ENCODE results near the gene SLC35C1.

Gene SLC35C1

DNA sequence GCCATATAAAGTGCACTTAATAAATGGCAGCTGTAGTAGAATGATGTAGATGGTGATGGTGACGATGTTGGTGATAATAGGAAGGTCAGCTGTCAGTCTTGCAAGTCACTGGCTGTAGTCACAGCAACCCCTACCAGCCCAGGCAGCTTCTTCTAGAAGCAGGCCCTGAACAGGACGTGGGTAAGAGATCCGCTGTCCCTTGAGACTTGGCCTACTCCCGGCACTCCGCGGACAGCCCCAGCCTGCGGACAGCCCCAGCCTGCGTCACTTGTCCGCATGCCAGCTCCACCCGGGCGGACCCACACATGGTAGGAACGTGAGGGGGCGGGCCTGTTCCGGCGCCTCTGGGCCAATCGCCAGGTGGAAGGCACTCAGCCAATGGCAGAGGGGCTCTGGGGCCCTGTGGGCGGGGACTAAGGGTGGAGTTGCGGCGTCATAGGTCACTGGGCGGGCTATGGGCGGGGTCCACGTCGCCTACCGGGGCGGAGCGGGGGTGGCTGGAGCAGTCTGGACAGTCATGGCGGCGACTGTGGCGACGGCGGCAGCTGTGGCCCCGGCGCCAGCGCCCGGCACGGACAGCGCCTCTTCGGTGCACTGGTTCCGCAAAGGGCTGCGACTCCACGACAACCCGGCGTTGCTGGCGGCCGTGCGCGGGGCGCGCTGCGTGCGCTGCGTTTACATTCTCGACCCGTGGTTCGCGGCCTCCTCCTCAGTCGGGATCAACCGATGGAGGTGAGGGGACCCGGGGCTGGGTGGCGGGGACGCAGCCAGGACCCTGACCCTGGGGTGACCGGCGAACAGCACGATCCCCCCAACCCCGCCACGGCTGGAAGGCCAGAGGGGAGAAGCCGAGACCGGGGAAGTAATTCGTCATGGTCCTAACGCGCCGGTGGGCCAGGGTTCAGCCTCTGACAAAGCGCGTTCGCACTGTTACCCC, 42.3 kb downstream of the SLC35C1 start, which contains the start of gene CRY2:
CRY2 (plus strand) TSS at position 502 of the 937 bp plus-strand sequence; CDS start at position 518, 16 bp downstream.
- DNase-seq: peak; percentile 99

DNA sequence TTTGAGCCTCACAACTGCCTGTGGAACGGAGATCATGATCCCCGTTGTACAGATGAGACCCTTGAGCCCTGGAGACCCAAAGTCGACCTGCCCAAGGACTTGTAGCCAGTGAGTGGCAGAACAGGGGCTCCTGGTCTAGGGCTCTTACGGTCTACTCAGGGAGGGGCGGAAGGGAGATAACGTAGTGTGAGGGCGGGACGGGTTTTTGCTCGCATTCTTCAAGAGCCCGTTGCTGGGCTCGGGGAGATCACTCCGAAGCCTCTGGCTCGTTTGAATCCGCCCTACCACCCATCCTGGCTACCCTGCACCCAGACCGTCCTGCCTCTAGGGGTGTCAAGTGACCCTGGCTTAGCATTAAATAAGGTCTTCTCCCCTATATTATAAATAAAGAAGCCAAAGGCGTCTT, 43.0 kb downstream of the SLC35C1 start:
- no peak for DNase-seq

DNA sequence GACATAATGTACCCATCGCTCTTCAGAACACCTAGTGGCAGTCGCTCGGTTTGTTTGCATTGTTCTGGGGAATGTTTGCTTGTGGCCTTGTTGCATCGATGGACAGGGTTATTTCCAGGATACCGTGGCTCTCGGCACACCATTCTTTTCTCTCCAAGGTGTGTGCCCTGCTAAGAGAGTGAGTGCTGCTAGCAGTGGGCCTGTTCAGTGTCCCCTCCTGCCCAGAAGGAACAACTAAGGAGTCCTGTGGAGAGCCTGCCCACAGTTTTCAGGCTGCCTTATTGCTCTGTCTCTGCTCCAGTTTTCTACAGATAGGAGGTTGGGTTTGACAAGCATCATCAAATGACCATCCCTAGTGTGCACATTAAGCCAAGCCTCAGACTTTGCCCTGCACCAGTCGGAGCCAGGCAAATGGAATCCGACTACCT, 43.7 kb downstream of the SLC35C1 start:
- DNase-seq: no peak

DNA sequence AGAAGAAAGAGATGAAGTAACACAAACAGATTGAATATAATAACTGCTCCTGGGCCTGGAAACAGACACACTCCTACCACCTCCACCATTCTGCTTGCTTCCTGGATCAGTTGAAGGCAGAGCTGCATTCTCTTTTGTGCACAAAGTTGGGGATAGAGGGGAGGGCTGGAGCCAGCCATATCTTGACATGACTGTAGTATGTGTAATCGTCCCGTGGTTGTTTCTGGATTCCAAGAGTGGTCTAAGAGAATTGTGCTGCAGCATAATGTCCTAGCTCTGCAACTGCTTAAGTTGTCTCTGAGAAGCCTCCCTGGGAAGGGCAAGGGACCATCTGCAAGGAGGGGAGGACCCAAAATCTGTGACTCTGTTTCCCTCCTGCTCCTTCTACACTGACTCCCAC, 45.5 kb downstream of the SLC35C1 start:
- no peak for DNase-seq

DNA sequence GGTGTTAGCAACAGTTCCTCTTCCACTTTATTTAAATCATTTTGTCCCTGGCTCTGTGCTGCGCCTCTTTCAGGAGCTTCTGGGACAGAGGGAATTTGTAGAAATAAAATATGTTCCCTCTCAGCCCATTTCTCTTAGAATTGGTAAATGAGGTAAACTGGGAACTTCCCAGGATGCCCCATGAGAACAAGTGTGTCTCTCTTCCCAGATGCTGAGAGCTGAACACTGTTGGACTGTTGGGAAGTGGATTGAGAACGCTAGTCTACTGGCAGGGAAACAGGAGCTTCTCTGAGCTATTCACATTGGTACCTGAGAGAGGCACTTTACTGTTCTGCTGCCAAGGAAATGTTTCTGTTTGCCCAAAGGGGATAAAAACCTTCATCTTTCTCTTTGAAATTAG, 46.3 kb downstream of the SLC35C1 start:
- DNase-seq: no peak

DNA sequence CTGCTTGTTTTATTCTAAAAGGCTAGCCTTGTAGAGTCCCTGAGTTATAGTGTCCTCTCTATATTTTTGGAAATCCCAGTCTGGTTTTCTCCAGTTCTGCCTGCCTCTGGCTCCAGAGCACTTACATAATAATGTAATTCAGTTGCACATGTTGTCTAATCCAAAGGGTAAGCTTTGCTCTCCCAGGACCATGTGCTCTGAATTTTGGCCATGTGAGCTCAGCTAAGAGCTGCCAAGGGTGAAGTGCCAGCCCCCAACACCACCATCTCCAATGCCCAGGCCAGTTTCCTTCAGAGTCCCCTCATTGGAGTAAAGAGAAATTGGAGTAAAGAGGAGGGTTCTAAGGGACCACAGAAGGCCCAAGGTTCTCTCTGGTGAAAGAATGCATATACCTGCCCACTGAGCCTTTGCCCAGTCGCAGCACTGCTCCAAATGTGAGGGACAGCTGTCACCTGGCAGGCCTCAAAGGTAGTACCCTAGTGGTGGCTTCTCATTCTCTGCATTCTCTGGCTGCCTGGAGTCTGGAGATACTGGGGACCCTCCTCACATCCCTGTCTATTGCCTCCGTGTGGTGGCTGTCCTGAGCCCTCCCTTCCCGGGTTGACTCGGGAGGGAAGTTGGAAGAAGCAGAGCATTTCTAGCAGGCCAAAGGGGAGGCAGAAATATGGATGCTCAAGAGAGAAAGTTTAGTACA, 47.2 kb downstream of the SLC35C1 start:
- no peak for DNase-seq

DNA sequence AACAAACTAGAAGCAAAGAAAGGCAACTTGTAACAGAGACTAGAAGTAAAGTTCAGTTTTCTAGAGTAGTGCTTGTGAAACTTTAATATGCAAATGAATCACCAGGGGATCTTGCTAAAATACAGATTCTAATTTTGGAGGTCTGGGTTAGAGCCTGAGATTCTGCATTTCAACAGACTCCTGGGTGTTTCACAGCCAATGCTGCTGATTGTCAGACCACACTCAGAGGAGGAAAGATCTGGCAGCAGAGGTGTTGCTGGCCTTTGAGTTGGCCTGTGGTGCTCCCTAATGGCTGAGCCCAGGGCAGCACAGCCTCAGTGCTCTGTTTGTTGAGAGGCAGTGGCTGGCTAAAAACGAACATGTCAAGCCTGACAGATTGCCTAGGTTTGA, 47.8 kb downstream of the SLC35C1 start:
- DNase-seq: no peak

DNA sequence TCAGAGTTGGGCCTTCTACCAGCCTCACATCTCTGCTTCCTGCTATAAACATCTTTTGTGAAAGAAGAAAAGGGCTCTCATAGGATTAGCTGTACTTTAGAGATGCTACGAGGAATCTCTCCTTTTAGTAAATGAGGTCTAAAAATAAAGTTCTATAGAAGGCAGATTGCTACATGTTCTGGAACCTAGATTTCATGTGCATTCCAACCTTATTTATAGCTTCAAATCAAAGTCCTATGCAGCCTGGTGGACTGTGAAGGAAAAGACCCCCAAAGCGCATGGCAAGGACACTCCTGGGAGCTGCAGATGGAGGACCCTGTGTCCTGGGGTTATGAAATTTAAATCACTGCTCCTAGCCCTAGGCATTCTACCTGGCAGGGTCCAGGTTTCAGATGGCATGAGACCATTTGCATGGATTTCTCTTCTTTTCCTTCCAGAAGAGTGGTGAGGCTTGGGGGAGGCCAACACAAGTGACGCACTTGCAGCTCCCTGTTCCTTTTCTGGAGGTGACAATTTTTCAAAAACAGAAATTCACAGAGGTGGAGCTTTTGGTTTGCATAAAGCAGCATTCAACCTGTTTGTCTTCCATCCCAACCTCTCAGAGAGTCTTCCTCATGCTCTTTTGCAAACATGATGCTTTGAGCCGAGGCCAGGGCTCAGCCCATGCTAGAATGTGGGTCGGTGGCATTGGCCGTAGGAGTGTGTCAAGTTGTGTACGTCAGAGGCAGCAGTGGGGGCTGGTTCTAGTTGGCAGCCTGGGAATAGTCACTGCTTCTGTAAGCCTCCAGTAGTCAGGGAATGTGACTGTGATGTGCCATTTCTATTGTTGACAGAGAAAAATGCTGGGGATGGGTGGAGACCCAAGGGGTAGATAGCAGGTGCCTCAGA, 48.6 kb downstream of the SLC35C1 start:
- DNase-seq: no peak

DNA sequence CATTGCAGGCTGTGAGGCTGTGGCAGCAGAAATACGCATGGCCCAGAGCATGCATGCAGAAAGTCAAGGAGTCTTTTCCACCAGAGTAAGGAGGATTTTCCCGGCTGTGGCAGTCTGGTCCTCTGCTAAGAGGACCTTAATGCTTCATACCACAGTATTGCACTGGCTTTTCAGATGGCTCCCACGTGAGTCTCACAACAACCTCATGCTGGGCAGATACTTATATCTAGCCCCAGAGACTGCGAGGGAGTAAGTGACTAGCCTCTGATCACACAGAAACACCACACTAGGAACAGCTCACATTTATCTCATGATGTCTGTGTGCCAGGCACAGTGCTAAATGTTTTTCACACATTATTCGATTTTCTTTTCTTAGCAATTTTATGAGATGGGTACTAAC, 50.4 kb downstream of the SLC35C1 start:
- DNase-seq: no peak

DNA sequence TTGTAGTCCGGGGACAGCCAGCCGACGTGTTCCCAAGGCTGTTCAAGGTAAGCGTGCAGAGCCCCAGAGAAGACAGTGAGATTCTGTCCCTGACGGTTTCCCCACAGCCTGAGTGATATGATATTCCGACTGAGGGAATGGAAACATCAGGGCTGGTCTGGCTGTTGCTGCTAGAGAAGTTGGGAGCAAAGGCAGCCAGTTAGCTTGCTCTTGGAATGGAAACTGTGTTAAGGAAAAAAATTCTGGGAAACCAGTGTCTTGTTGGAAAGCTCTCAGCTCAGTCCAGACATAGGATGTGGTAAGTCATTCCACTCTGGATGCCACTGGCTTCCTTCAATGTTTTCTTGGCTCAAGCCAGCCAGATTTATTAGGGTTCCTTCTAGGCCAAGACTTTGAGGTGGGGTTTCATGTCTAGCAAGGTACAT, 51.1 kb downstream of the SLC35C1 start:
- DNase-seq: no peak

DNA sequence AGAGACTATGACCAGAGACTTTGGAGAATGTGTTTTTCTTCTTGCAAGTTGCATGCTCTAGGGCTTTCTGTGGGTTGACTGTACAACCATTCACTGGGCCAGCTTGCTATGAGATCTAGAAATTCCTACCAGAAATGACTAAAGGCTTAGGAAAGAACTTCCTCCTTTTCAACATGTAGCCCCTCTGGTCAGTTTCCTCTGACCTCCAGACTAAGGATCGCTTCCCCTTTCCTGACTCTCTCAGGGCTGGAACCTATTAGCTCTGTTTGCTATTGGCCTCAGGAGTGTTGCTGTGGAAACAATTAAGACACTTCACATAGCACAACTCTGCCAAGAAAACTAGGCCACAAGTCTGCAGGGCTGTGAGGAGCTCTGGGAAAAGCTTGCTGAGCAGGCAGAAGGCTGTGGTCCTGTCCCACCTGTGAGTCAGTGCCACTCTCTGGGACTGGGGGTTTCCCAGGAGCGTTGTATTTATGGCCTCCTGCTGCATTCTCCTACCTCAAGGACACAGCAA, 53.1 kb downstream of the SLC35C1 start:
- DNase-seq: no peak

DNA sequence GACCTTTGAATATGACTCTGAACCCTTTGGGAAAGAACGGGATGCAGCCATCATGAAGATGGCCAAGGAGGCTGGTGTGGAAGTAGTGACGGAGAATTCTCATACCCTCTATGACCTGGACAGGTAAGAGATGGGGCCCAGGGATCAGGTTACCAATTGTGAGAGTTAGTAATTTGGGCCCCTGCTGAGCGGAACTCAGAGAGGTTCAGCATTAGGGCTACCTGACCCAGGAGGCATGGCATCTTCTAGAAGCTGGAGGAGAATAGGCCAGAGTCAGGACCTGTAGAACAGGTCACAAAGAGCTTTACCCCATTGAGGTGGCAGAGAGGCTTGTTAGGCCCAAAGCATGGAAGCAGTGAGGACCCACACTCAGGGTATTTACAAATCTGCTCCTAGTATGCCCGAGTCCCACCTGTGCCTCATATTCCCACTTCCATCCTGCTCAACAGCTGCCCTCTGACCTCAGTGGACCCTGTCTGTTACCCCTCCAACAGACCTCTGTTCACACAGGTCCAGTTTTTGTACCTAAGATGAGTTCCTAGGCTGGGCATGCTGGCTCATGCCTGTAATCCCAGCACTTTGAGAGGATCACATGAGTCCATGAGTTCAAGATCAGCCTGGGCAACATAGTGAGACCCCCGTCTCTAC, 53.9 kb downstream of the SLC35C1 start:
- DNase-seq: no peak

DNA sequence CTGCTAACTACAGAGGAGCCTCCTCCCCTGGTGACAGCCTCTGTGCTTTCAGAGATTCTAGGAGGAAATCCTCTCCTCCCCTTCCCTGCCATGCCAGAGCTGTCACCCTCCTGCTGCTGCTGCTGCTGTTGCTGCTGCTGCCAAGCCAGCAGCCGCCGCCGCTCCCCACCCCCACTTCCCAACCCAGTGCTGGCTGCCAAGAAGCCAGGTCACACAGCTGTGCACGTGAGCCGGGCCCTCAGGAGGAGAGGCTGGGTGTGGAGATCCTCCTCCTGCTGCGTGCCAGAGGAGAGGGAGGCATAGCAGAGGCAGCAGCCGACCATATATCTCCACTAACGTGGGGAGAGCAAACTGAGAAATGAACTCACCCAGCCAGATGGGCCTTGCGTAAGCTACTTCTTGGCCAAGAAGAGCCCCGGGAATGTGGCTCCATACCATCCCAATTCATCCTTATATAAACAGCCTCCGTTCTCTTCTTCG, 54.8 kb downstream of the SLC35C1 start:
- no peak for DNase-seq

DNA sequence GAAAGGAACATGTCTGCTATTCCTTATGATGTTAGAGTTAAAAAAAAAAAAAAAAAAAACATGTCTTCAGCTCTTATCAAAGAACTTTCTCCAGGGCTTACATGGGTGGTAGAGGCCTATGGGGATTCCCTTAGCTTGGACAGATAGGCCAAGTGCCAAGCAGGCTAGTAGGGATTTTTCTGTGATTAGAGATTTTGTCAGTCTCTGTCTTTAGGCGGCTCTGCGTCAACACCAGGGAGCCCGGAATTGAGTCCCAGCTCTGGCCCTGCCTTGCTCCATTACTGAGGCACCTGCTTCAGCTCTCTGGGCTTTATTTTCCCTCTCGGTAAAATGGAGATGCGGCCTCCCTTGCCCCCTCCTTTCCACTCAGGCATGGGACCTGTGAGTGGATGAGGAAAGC, 55.4 kb downstream of the SLC35C1 start:
- DNase-seq: no peak

DNA sequence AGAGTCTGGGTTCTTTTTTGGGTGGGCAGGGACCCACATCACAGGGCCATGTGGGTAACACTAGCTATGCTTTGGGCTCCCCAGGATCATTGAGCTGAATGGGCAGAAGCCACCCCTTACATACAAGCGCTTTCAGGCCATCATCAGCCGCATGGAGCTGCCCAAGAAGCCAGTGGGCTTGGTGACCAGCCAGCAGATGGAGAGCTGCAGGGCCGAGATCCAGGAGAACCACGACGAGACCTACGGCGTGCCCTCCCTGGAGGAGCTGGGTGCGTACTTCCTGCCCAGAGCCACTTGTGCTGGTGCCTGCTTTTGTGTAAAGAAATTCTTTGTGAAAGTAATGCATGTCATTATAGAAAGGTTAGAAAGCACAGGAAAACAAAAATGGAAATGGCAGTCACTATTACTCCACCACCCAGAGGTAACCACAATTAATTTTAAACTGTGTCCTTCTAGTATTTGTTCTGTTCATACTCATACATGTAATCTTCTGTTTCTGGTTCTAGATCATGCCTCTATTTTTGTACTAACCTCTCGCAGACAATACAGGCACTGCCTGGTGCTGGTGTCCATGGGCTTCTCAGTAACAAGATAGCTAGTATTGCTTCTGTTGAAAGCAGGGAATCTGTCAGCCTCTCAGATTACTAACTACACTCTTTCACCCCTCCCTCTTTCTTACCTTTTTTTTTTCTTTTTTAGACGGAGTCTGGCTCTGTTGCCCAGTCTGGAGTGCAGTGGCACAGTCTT, 56.0 kb downstream of the SLC35C1 start:
- no peak for DNase-seq
